C4-2B (cell line): ENCODE data around the gene ZFYVE28.

Experiments used
- ZFX ChIP-seq: fragments of 450-650 bp; IDR thresholded peaks from 2 replicates; pipeline ENCODE4 v1.6.1; 2017
- TF ChIP-seq, protein P1 (sequence below): fragments of 450-650 bp; conservative IDR thresholded peaks from 2 replicates; pipeline ENCODE4 v1.5.1; 2017; ENCODE audit warnings: mild to moderate bottlenecking

DNA sequence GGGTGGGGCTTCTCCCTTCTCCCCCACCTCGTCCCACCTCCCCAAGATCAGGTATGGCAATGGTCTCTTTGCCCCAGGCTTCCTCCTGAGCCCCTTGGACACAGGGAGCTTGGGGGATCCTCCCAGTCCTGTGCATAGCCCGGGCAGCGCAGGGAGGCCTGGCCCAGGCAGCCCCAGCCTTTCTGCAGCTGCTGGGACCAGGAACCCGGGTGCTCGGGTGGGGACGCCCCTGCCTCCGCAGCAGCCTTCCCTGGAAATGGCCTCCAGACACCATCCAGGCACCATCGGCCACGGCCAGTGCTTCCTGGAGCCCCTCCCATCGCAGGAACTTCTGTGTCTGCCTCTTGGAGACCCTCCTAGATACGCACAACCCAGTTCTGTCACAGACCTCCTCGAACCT lies 150.6 kb downstream of the ZFYVE28 start:
- TF ChIP-seq, protein P1, sequence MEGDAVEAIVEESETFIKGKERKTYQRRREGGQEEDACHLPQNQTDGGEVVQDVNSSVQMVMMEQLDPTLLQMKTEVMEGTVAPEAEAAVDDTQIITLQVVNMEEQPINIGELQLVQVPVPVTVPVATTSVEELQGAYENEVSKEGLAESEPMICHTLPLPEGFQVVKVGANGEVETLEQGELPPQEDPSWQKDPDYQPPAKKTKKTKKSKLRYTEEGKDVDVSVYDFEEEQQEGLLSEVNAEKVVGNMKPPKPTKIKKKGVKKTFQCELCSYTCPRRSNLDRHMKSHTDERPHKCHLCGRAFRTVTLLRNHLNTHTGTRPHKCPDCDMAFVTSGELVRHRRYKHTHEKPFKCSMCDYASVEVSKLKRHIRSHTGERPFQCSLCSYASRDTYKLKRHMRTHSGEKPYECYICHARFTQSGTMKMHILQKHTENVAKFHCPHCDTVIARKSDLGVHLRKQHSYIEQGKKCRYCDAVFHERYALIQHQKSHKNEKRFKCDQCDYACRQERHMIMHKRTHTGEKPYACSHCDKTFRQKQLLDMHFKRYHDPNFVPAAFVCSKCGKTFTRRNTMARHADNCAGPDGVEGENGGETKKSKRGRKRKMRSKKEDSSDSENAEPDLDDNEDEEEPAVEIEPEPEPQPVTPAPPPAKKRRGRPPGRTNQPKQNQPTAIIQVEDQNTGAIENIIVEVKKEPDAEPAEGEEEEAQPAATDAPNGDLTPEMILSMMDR, result no peak
- no peak for TF ChIP-seq ZFX
